ENCODE measurements around the gene ANKS1B. TPM values are rescaled to one million over a fixed set of nuclear protein-coding genes. Genes with fewer than 3 reads are reported as not detected.

ANKS1B gene
- total RNA-seq, 1 donor from 2014 or later: 5.6 TPM

- H3K4me1 Mint-ChIP-seq: peaks cover 12% of the 10 kb centered on the region
- TF ChIP-seq CTCF (conservative IDR thresholded peaks at IDR 0.05): no peak
- H3K27me3 Mint-ChIP-seq (ENCODE audit: low read depth): no peaks in the 10 kb centered on the region
- DNase-seq (ENCODE audit: low read depth, low spot score): no peak
- no peaks in the 10 kb centered on the region for H3K36me3 Mint-ChIP-seq (ENCODE audit: low read depth)
- H3K27ac Mint-ChIP-seq (ENCODE audit: unreplicated experiment): no peak overlapping the region
- no peak overlapping the region for H3K4me3 Mint-ChIP-seq
- H3K9me3 Mint-ChIP-seq: no peaks in the 10 kb centered on the region
Observed at GRCh38 chr12:99765469-99766114, 219.1 kb downstream of the ANKS1B start.

GRCh38 chr12:99759444-99759843, 225.3 kb downstream of the ANKS1B start:
- Mint-ChIP-seq H3K27me3 (ENCODE audit: low read depth) (no peaks in the 10 kb centered on the region), H3K36me3 (ENCODE audit: low read depth) (no peaks in the 10 kb centered on the region), H3K27ac (ENCODE audit: unreplicated experiment) (no peak overlapping the region), H3K4me1 (no peaks in the 10 kb centered on the region), H3K9me3 (peaks cover 2% of the 10 kb centered on the region), H3K4me3 (no peak overlapping the region)
- no peak for TF ChIP-seq CTCF (conservative IDR thresholded peaks at IDR 0.05)
- DNase-seq (ENCODE audit: low read depth, low spot score): no peak

- Mint-ChIP-seq H3K9me3 (peaks cover 5% of the 10 kb centered on the region), H3K4me1 (no peaks in the 10 kb centered on the region), H3K36me3 (ENCODE audit: low read depth) (no peaks in the 10 kb centered on the region), H3K4me3 (no peak overlapping the region), H3K27ac (ENCODE audit: unreplicated experiment) (no peak overlapping the region), H3K27me3 (ENCODE audit: low read depth) (no peaks in the 10 kb centered on the region)
- no peak for TF ChIP-seq CTCF (conservative IDR thresholded peaks at IDR 0.05)
- DNase-seq (ENCODE audit: low read depth, low spot score): no peak
Observed at GRCh38 chr12:99758997-99759396, 225.7 kb downstream of the ANKS1B start.

- H3K9me3 Mint-ChIP-seq: peaks cover 6% of the 10 kb centered on the region
- DNase-seq (ENCODE audit: low read depth, low spot score): no peak
- TF ChIP-seq CTCF (conservative IDR thresholded peaks at IDR 0.05): no peak
- H3K4me1 Mint-ChIP-seq: no peaks in the 10 kb centered on the region
- H3K27me3 Mint-ChIP-seq (ENCODE audit: low read depth): no peaks in the 10 kb centered on the region
- H3K27ac Mint-ChIP-seq (ENCODE audit: unreplicated experiment): no peak overlapping the region
- no peak overlapping the region for H3K4me3 Mint-ChIP-seq
- H3K36me3 Mint-ChIP-seq (ENCODE audit: low read depth): peaks cover 2% of the 10 kb centered on the region
Observed at GRCh38 chr12:99752740-99753139, 232.0 kb downstream of the ANKS1B start.

GRCh38 chr12:99746538-99746937, 238.2 kb downstream of the ANKS1B start:
- H3K4me1 Mint-ChIP-seq: no peaks in the 10 kb centered on the region
- no peak for DNase-seq (ENCODE audit: low read depth, low spot score)
- no peaks in the 10 kb centered on the region for H3K9me3 Mint-ChIP-seq
- TF ChIP-seq CTCF (conservative IDR thresholded peaks at IDR 0.05): peak; percentile 16
- H3K27ac Mint-ChIP-seq (ENCODE audit: unreplicated experiment): no peak overlapping the region
- H3K4me3 Mint-ChIP-seq: no peak overlapping the region
- H3K27me3 Mint-ChIP-seq (ENCODE audit: low read depth): no peaks in the 10 kb centered on the region
- H3K36me3 Mint-ChIP-seq (ENCODE audit: low read depth): no peaks in the 10 kb centered on the region
